CD14-positive monocyte (primary cell): ENCODE data around the gene RALGAPB. TPM values are rescaled to one million over a fixed set of nuclear protein-coding genes. Genes with fewer than 3 reads are reported as not detected.

Experiments
- DNase-seq, 3 donors: peaks; one replicate each; pipeline ENCODE4 v3.0.0-alpha.2; 2011 to 2022
- H2AFZ ChIP-seq: 2 replicates; pipeline ENCODE4 v1.6.0; 2012; ENCODE audit warnings: mild to moderate bottlenecking, low read depth, low read length, inconsistent platforms; ENCODE audit not compliant: insufficient read depth, poor library complexity, severe bottlenecking
- H3K27ac ChIP-seq, 2 donors: 1 replicate in 1 of 2; 2 replicates in 1 of 2; pipeline ENCODE4 v1.5.1; 2012 to 2013; ENCODE audit warnings: low read length in 2 of 2, control low read depth in 1 of 2, inconsistent platforms in 1 of 2, low read depth in 1 of 2, mild to moderate bottlenecking in 1 of 2
- H3K27me3 ChIP-seq, 2 donors: one replicate each; pipeline versions ENCODE4 v1.6.0 to v1.6.1; 2011 to 2013; ENCODE audit warnings: low read length in 2 of 2; ENCODE audit not compliant: control insufficient read depth in 2 of 2, insufficient read depth in 2 of 2
- H3K36me3 ChIP-seq, 2 donors: replicated peaks in 1 of 2; 1 replicate in 1 of 2; 2 replicates in 1 of 2; pipeline versions ENCODE4 v1.5.1 to v1.6.1; 2012 to 2013; ENCODE audit warnings: low read length in 2 of 2, control low read depth in 1 of 2, inconsistent platforms in 1 of 2, mild to moderate bottlenecking in 1 of 2; ENCODE audit not compliant: insufficient read depth in 2 of 2, control insufficient read depth in 1 of 2
- H3K4me1 ChIP-seq, 2 donors: 1 replicate in 1 of 2; 2 replicates in 1 of 2; pipeline versions ENCODE4 v1.5.1 to v1.6.1; 2012 to 2013; ENCODE audit warnings: low read length in 2 of 2, control low read depth in 1 of 2, inconsistent platforms in 1 of 2, mild to moderate bottlenecking in 1 of 2, moderate library complexity in 1 of 2; ENCODE audit not compliant: insufficient read depth in 2 of 2, control insufficient read depth in 1 of 2
- H3K4me2 ChIP-seq: replicated peaks from 2 replicates; pipeline ENCODE3; 2012; ENCODE audit warnings: low read length, moderate library complexity, mild to moderate bottlenecking; ENCODE audit not compliant: poor library complexity, severe bottlenecking; ENCODE audit errors: extremely low read depth
- H3K4me3 ChIP-seq, 3 experiments: fragments of 200-600 bp in 1 of 3; sonication (generic) in 1 of 3; replicated peaks in 1 of 3; 1 replicate in 2 of 3; 2 replicates in 1 of 3; pipeline ENCODE4 v1.5.1; 2011 to 2013; ENCODE audit warnings: low read length in 3 of 3, mild to moderate bottlenecking in 3 of 3, control low read depth in 2 of 3, low read depth in 2 of 3, inconsistent platforms in 1 of 3, moderate library complexity in 1 of 3
- H3K79me2 ChIP-seq: 2 replicates; pipeline ENCODE4 v1.6.0; 2012; ENCODE audit warnings: mild to moderate bottlenecking, control low read depth, inconsistent platforms, low read length, moderate library complexity; ENCODE audit not compliant: insufficient read depth
- H3K9ac ChIP-seq: 2 replicates; pipeline ENCODE4 v1.6.0; 2017; ENCODE audit warnings: low read length, mild to moderate bottlenecking; ENCODE audit not compliant: insufficient read depth, poor library complexity, severe bottlenecking
- H3K9me3 ChIP-seq, 2 donors: replicated peaks in 1 of 2; 1 replicate in 1 of 2; 2 replicates in 1 of 2; pipeline versions ENCODE4 v1.5.1 to v1.6.1; 2012 to 2013; ENCODE audit warnings: low read length in 2 of 2, control low read depth in 1 of 2; ENCODE audit not compliant: control insufficient read depth in 1 of 2, insufficient read depth in 1 of 2
- H4K20me1 ChIP-seq: 2 replicates; pipeline ENCODE4 v1.6.0; 2012; ENCODE audit warnings: mild to moderate bottlenecking, low read length, control low read depth, moderate library complexity; ENCODE audit not compliant: insufficient read depth
- H3K27ac Mint-ChIP-seq, 7 donors: one replicate each; pipeline ENCODE4 v1.8.0; 2020; ENCODE audit warnings: mild to moderate bottlenecking in 7 of 7, mixed read lengths in 7 of 7, moderate library complexity in 6 of 7, inconsistent platforms in 2 of 7
- H3K27me3 Mint-ChIP-seq, 3 donors: one replicate each; pipeline ENCODE4 v1.8.0; 2021 to 2022; ENCODE audit warnings: low read depth in 3 of 3, mild to moderate bottlenecking in 3 of 3, mixed read lengths in 3 of 3, moderate library complexity in 3 of 3, inconsistent platforms in 1 of 3
- H3K36me3 Mint-ChIP-seq, 2 donors: one replicate each; pipeline ENCODE4 v1.8.0; 2020; ENCODE audit warnings: mixed read lengths in 2 of 2, inconsistent platforms in 1 of 2, mild to moderate bottlenecking in 1 of 2
- H3K4me1 Mint-ChIP-seq: one replicate; pipeline ENCODE4 v1.8.0; 2020; ENCODE audit warnings: mild to moderate bottlenecking, mixed read lengths
- H3K4me3 Mint-ChIP-seq, 2 donors: one replicate each; pipeline ENCODE4 v1.8.0; 2020; ENCODE audit warnings: mild to moderate bottlenecking in 2 of 2, mixed read lengths in 2 of 2, moderate library complexity in 1 of 2
- H3K9me3 Mint-ChIP-seq, 7 donors: one replicate each; pipeline ENCODE4 v1.8.0; 2020 to 2022; ENCODE audit warnings: mixed read lengths in 7 of 7, mild to moderate bottlenecking in 6 of 7, moderate library complexity in 6 of 7, inconsistent platforms in 2 of 7
- CTCF ChIP-seq: fragments of 200-600 bp; IDR thresholded peaks from one replicate; pipeline ENCODE4 v1.8.0; 2022; ENCODE audit warnings: antibody characterized with exemption, mild to moderate bottlenecking
- WGBS: methylation state at CpG from one replicate; pipeline ENCODE4 v1.1.5; 2013; ENCODE audit warnings: missing lambda C conversion rate; ENCODE audit not compliant: insufficient coverage; 5-methylcytosine and 5-hydroxymethylcytosine counted together
- intact Hi-C, 2 donors: fragments of 100-400 bp; cut with micrococcal nuclease; formaldehyde crosslinking; loops; one replicate each; pipeline versions ENCODE4 v1.15.0 to v1.15.1; 2023
- polyA plus RNA-seq, 3 donors: library from polyadenylated mRNA; depleted of rRNA in 1 of 3; unstranded in 2 of 3; stranded (reverse) in 1 of 3; fragments of 300-500 nt in 2 of 3; fragments of >200 nt in 1 of 3; fragmentation: Illumina TruSeq in 2 of 3; gene quantifications; 1 replicate in 2 of 3; 2 replicates in 1 of 3; pipeline ENCODE4 v1.2.3, GENCODE V29; 2012 to 2021

RALGAPB gene
- polyA plus RNA-seq, 3 donors, result 4.7 to 15.5 (median 6.1) TPM

DNA sequence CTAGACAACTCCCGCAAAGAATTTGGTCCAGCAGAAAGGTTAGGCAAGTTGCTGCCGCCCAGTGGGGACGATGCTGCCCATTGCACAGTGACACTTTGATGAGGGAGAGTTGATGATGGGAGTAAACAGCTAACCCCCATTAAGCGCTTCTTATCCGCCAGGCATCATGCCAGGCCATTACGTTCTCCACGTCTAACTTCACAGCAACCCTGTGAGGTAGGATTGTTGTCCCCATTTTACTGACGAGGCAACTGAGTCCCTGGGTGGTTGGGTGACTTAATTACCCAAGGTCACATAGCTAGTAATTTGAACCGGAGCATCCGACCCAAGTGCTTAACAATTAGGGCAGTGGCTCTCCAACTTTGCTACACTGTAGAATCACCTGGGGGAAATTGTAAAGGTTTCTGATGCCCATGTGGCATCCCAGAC is 738 bp downstream of the RALGAPB start:
- Histone ChIP-seq H3K9me3 (peaks cover 0 to 3% of the 10 kb centered on the region in 2 donors), H3K27ac (peak overlapping the region; percentile 44 to 79), H3K4me2 (peak overlapping the region; percentile 88), H3K36me3 (no peaks in the 10 kb centered on the region), H3K9ac (peak overlapping the region; percentile 95), H3K4me1 (peaks cover 21 to 23% of the 10 kb centered on the region in 2 donors), H2AFZ (peak overlapping the region; percentile 95), H4K20me1 (peaks cover 49% of the 10 kb centered on the region), H3K79me2 (peaks cover 56% of the 10 kb centered on the region), H3K27me3 (no peaks in the 10 kb centered on the region), H3K4me3 (peak overlapping the region; percentile 61 to 86 (median 75))
- TF ChIP-seq CTCF, result no peak
- peaks cover 0 to 5% (median 4%) of the 10 kb centered on the region in 7 donors for H3K9me3 Mint-ChIP-seq
- intact Hi-C loops, result loop anchor here (5.0 kb wide), 1 partner anchor 36 kb away; the partner anchor contains the start of gene SNHG17 (in 2 of the 2)
- peaks cover 0 to 5% (median 3%) of the 10 kb centered on the region in 3 donors for H3K27me3 Mint-ChIP-seq
- 0% methylated on average over 1 of the region's 10 CpGs for WGBS
- peak overlapping the region; percentile 75 to 91 (median 89) for H3K27ac Mint-ChIP-seq
- peak overlapping the region; percentile 89 to 90 for H3K4me3 Mint-ChIP-seq
- H3K36me3 Mint-ChIP-seq, result peaks cover 3 to 9% of the 10 kb centered on the region in 2 donors
- DNase-seq, result peak in 1 of 3 donors; percentile 12
- peaks cover 31% of the 10 kb centered on the region for H3K4me1 Mint-ChIP-seq

GRCh38 chr20:38477747-38478146 is 5.1 kb downstream of the RALGAPB start:
- peaks cover 15 to 17% of the 10 kb centered on the region in 2 donors for H3K4me1 ChIP-seq
- Mint-ChIP-seq H3K36me3 (peaks cover 17 to 22% of the 10 kb centered on the region in 2 donors), H3K9me3 (no peaks in the 10 kb centered on the region), H3K27me3 (no peaks in the 10 kb centered on the region), H3K4me1 (peaks cover 27% of the 10 kb centered on the region), H3K27ac (peak overlapping the region in 1 of 7 donors; percentile 21), H3K4me3 (no peak overlapping the region)
- H3K9me3 ChIP-seq, result no peaks in the 10 kb centered on the region
- H3K27ac ChIP-seq, result no peak overlapping the region
- H3K36me3 ChIP-seq, result peaks cover under 1 to 12% of the 10 kb centered on the region in 2 donors
- no peak for DNase-seq
- no peak overlapping the region for H2AFZ ChIP-seq
- H4K20me1 ChIP-seq, result peaks cover 91% of the 10 kb centered on the region
- intact Hi-C loops, result no loop called here
- H3K4me3 ChIP-seq, result no peak overlapping the region
- no peak for TF ChIP-seq CTCF
- WGBS, result 97% methylated on average over 6 of the region's 8 CpGs
- H3K27me3 ChIP-seq, result no peaks in the 10 kb centered on the region
- peaks cover 90% of the 10 kb centered on the region for H3K79me2 ChIP-seq
- no peak overlapping the region for H3K4me2 ChIP-seq
- no peak overlapping the region for H3K9ac ChIP-seq
